ENCODE measurements around the gene EVI5.
A peak's percentile ranks its signal among the peaks of the same experiment; 100 is the strongest.
"Not testable (repeated sequence)": the region's sequence is repeated elsewhere in the genome, so short reads cannot be mapped to it uniquely, and the experiment has no call there.

Gene EVI5

DNA sequence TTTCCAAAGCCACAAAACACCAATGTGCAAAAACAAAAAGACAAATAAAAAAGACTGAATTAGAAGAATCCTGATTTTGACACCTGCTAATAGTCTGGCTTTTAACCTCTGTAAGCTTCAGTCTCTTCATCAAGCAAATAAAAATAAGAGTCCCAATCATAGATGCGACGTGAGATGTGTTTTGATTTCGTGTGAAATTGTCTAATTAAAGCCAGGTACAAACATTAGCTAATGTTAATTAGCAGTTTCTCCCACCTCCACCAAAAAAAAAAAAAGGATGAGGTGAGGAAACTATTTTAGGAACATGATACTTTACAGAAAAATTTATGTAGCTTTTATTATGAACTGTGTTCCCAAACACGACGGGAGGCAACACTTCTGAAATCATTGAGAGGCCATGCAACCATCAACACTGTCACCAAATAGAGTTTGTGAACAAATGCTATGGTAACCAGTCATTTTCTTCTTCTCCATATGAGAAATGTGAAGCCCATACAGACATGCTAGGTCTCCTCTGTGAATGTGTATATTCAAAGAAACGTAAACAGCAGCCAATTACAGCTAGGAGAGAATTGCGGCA lies 6.7 kb upstream of the EVI5 start:
- no peak for DNase-seq

DNA sequence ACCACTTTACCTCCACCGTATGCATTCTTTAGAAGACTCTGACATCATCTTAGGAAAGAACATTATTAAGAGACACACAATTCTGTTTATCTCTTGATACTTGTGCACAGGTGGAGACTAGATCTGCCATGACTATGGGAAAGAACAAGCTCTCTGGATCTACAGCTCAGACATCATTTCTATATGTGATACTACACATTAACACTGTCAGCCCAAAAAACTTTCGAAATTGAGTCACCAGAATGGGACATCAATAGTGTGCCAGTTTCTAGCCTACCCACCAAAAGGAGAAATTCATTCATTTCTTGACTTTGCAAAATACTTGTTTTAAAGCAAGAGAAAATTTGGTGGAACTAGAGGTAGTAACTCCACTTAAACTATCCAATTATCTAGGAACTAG lies 6.0 kb upstream of the EVI5 start:
- DNase-seq: no peak

DNA sequence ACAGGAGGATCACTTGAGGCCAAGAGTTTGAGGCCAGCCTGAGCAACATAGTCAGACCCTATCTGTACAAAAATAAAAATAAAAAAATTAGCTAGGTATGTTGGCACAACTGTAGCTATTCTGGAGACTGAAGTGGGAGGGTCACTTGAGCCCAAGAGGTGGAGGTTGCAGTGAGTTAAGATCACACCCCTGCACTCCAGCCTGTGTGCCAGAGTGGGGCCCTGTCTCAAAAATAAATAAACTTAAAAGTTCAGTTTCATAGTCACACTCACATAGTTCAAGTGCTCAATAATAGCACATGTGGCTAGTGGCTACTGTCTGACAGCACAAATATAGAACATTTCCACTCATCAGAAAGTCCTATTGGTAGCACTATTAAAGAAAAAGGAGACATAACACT lies 5.2 kb upstream of the EVI5 start:
- no peak for DNase-seq

DNA sequence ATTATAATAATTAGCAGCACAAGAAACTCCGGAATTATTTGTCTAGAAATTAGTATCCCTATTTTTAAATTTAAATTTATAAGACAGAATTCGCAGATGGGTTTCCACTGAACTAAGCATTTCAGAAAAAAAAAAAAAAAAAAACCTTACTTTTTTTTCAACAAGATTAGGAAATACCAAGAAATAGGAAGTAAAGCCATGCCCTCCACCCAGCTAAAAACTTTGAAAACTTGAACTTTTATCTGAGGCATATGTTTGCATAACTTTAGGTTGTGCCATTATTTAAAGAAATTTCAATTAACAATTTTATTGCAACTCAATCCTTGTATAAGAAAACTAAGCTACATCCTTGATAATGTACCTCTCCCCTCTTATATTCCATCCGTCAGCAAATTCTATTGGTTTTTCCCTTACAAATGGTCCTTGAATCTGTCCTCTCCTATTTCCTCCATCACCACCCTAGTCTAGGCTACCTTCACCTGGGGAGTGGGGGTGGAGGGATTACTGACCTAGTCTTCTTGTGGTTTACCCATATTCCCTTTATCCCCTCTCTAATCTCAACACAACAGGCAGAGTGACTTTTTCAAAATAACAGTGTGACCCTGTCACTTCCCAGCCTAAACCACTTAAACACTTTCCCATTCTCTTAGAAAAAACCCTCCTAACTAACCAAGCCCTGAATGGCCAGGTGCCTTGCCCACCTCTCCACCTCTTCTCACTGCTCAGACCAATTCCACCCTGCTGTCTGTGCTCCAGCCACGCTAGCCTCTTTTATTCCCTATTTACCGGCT lies 1.4 kb upstream of the EVI5 start:
- no peak for DNase-seq

DNA sequence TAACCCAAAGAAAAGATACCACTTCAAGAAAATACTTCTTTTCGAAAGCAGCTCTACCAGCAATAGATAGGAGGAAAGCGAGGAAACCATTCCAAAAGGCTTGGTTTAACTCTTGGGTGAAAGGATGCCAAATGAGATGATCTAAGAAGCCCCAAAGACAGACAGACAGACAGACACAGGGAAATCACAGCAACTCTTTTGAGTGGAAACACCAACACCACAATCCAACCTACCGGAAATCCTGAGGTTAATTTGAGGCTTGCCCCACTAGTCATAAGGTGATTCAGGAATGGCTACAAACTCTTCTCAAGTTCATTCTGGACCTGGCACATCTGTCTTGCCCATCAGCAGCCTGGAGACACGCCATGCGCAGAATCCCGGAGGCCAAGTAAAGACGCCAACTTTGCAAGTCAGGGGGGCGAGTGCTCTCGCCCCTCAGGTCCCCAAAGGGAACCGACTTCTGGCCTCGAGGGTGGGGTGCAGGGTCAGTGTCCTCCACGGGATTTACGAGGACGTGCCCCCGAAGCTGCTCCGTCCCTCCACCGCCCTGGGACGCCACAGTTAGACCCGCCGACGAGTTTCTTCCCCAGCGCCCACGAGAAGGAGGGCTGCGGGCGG lies 778 bp downstream of the EVI5 start:
- peak; percentile 66 for DNase-seq

DNA sequence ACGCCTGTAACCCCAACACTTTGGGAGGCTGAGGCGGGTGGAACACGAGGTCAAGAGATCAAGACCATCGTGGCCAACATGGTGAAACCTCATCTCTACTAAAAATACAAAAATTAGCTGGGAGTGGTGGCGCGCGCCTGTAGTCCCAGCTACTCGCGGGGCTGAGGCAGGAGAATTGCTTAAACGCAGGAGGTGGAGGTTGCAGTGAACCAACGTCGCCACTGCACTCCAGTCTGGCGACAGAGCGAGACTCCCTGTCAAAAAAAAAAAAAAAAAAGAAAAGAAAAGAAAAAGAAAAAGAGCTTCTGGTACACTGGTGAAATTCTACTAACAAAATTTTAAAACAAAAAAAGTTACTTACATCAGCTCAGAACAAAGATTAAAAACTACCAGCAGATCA lies 1.4 kb downstream of the EVI5 start:
- peak; percentile 37 for DNase-seq

DNA sequence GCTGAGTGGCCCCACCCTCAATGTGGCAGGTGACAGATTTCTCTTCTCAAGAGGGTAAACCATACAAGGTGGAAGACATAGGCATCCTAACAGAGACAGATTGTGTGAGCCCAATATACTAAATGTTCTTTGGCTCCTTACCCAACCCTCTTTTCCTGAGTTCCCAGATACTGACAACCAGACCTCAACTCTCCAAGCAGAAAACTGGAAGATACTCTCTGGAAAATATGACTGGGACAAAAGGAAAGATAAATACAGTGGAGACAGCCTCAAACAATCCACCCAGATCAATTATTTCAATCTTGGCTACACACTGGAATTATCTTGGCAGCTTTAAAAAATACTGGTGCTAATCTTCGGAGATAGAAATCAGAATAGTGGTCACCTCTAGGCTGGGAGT lies 6.5 kb downstream of the EVI5 start:
- no peak for DNase-seq

DNA sequence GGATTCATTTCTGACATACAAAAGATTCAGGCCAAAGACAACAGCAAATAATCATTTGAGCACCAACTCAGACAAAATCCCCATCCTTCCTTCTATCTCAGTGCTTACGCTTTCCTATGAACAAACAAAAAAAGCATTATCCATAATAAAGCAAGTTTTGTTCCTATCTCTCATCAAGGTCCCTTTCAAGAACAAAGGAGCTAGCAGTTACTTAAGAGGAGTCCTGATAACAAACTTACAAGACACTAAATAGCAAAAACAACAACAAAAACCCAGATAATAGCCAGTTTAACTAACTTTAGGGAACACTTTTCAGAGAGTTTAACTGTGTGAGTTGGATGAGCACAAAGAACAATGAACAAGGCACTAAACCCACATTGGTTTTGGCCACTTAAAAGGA lies 10.5 kb downstream of the EVI5 start:
- DNase-seq: no peak

DNA sequence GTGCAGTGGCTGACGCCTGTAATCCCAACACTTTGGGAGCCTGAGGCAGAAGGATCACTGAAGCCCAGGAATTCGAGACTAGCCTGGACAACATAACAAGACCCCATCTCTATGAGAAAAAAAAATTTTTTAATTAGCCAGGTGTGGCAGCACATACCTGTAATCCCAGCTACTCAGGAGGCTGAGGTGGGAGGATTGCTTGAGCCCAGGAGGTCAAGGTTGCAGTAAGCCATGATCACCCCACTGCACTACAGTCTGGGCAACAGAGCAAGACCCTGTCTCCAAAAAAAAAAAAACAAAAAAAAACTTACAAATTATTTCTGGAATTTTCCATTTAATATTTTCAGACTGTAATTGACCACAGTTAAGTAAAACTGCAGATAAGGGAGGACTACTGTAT lies 11.2 kb downstream of the EVI5 start:
- DNase-seq: not testable (repeated sequence)

DNA sequence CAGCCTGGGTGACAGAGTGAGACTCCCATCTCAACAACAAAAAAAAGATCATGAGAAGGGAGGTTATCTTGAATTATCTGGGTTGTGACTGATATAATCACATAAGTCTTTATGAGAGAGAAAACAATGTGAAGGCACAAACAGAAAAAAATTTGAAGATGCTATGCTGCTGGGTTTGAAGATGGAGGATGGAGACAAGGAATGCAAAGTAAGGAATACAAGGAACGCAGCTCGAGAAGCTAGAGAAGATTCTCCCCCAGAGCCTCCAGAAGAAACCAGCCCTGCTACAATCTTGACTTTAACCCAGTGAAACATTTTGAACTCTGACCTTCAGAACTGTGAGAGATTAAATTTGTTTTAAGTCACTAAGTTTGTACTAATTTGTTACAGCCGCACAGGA lies 15.1 kb downstream of the EVI5 start:
- DNase-seq: no peak

DNA sequence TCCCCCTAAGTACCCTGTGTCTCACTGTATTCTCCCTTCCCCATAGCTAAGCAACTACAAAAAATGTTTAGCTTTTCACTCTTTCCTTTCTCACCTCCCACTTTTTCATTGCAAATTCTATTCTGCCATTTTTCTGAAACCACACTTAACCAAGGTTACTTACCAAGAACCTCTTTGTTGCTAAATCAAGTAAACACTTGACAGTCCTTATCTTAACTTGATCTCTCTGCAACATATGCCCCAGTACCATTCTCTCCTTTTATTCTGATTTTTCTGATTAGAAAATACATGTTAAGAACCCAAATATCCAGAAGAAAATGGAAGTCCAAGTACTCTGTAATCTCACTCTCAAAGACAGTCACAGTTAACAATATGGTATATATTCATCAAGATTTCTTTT lies 16.0 kb downstream of the EVI5 start:
- DNase-seq: no peak

DNA sequence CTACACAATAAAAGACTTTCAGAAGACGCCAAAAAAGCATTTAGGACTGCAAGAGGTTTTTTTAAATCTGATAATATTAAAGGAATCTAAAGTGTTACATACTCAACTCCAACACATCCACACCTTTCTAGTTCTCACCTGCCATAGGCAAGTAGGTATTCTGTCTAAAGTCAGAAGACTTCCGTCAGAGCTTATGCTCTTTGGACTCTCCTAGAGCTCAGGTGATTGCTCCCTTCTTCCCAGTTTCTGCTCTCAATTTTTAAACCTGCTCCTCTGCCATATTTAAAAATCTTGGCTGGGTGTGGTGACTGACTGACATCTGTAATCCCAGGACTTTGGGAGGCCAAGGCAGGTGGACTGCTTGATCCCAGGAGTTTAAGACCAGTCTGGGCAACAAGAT lies 16.6 kb downstream of the EVI5 start:
- no peak for DNase-seq

DNA sequence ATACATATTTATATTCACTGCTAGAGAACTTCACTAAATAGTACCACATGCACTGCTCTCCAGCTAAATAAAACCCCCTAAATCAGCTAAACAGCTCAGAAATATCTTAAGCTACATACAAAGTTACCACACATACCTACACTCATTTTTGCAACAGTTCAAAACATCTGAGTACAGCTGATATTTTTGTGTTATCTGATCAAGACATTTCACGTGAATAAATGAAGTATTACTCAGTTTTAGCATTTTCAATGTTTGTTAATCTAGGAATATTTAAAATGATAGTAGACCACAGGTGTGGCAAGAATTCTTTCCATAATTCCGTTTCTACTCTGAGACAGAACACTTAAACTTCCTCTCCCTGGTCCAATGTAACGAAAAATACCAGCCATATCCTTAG lies 20.8 kb downstream of the EVI5 start:
- DNase-seq: no peak

DNA sequence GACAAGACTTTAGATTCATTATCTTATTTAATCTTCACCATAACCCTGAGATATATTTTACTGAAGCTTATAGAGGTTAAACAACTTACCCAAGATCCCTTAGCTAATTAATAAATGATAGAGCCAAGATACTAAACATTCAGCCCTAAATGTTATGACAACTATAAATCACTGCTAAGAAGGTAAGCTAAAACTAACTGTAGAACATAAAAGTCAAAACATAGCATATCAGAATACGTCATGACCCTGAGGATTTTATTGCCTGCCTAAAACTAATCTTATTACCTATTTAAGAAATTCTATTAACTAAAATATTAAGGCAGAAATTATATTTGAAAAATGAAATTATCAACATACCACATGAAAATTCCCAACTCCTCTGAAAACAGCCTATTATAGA lies 22.6 kb downstream of the EVI5 start:
- DNase-seq: no peak

DNA sequence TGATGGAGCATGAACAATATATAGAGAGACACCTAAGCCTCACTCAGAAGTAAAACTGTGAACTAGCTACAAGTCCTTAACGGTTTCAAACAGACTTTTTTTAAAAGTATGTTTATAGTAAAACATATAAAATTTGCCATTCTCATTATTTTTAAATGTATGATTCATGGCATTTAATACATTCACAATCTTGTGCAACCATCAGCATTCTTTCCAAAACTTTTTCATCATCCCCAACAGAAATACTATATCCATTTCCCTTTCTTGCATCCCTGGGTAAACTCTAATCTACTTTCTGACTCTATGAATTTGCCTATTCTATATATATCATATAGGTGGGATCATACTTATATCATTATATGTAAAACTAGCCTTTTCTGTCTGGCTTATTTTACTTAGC lies 25.5 kb downstream of the EVI5 start:
- no peak for DNase-seq

DNA sequence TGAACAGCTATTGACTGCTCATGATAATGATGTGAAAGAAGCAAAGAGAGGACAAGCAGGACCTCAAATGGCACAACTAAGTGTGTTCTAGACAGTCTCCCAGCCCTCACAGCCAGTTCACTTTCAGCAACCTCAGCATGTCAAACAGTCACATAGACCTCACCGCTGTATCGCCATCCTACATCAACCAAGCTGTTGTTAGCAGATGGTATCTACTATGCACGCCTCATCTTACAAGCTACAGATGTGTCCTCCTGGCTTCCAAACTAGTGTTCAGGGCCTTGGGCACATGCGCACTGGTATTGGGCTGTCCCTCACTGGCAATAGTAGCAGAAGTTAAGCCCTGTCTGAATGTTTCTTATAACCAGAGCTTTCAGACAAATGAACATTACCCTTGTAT lies 28.4 kb downstream of the EVI5 start:
- DNase-seq: no peak

DNA sequence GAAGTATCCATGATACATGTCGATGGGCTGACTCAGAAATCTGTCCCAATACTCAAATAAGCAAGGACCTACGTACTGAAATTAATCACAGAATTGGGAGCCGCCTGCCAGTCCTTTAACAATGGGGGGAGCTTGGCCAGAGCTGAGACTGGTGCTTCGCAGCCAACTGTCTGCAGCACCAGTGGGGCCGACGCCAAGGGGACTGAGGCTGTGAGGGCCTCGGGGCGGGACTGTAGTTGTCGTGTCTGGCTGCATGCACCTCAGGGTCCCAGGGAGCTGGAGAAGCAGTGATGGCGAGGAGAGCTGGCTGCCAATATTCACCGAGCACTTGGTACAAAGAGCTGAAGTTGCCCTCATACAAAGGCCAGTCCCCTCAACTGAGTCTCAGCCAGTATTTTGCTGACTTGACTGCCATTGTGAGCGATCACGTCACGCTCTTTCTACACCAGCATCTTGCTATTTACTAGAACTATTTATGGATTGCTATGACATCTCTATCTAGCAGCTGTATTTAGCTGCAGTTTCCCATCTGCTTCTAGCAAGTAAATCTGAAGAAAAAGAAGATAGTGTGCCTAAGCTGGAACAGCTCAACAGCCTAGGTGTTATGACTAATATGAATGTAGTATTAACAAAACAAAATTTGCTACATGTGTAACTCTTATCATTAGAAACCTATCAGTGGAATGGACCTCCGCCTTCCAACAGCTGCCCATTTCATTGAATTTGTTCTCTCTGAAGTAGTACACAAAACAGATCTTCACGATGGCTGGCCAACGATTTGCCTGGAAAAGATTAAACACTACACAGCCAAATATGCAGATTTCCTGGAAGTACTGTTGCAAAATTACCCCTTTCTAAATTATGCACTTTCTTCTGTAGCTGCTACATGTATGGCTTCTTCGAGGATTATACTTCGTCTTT lies 29.1 kb downstream of the EVI5 start:
- no peak for DNase-seq

DNA sequence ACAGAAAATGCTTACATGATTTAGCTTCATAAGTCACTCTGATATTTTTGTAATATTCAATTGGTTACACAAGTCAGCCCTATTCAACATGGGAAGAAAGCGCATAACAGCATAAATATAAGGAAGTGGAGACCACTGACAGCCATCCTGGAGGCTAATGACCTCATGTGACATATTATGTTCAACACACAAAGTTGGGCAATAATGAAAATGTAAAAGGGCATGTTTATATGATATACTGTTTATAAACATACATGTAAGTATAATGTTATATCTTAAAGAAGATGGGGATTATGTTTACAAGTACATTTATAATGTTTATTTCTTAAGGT lies 30.2 kb downstream of the EVI5 start:
- no peak for DNase-seq

DNA sequence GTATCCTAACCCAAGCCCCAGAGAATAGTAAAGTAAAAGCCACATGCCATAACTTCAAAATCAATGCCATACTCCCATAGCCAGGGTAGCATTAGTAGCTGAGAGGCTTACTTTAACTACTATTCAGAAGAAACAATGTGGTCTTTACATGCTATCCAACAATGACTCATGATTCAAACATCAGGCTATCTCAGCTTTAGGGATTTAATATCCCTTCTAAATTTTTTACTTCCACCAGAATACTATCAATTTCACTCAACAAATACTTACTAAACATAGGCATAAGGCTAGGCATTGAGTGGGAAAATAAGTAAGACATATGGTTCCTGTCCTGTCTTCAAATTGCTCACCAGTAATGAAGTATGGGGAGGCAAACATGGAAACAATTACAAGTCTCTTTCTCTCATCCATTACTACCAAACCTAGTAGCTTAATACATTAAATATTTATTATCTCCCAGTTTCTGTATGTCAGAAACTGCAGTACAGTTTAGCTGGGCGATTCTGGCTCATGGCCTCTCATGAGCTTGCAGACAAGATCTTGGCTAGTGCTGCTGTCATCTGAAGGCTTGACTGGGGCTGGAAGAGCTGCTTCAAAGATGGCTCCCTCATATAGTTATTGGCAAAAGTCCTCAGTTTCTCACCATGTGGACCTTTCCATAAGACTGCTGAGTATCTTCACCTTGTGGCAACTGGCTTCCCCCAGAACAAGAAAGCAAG lies 30.7 kb downstream of the EVI5 start:
- no peak for DNase-seq

DNA sequence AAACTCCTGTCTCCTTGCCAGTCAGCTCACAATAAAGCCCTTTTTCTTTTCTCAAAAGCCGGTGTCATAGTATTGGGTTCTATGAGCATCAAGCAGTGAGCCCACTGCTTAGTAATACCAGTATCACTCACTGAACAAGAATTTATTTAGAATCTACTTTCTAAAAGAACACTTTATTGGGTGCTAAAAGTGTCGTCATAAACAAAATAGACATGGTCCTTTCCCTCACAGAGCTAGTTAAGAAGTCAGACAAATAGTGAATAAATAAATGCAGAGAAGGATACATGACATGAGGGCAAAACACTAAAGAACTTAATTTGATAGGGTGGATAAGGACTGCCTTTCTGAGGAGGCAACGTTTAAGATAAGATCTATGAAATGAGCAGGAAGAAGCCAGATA lies 32.2 kb downstream of the EVI5 start:
- no peak for DNase-seq

DNA sequence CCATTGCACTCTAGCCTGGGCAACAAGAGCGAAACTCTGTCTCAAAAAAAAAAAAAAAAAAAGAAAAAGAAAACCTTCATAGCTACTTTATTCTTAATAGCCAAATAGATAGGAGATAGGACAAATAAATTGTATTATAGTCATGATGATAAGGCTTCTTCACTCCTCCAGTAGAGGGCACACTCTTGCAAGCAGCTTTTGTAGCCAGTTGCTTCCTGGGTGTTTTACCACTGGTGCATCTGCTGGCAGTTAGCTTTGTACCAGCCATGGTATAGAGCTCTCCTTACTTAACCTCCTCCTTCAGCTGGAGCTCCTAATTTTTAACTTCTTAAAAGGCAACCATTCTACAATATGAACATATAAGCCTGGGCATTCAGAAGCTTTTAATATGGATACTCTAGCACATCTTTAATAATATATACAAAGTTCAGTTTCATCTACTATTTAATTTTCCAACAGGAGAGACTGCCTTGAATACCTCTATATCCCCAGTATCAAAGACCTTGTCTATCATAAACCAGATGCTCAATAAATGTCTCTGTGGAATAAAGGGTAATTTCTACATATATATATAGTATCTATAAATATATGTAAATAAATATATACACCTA lies 35.8 kb downstream of the EVI5 start:
- DNase-seq: no peak

DNA sequence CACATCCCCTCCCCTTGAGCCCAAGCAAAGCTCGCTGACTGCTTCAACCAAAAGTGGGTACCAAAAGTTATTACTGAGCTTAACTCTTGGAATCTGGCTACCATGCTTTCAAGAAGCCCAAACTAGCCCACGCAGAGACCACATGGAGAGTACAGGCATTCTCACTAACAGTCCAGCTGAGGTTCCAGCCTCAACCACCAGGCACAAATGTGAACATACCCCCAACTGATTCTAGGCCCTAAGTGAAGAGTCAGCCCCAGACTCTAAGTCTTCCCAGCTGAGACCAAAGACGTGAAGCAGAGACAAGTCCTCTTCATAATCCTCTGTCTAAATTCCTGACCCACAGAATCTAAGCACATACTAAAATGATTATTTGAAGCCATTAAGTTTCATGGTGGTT lies 36.8 kb downstream of the EVI5 start:
- no peak for DNase-seq

DNA sequence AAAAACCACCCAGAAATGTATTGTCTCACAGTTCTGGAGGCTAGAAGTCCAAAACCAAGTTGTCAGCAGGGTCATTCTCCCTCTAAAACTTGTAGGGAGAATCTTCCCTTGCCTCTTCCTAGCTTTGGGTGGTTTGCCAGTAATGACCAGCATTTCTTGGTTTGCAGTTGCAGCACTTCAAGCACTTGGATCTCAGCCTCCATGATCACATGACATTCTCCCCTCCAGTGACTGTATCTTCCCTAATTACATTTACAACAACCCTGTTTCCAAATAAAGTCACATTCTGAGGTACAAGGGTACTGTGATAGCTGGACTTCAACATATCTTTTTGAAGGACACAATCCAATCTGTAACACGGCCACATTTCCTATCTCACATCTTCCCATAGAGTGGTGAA lies 37.2 kb downstream of the EVI5 start:
- DNase-seq: no peak

Data from left hindlimb (tissue), 1 donor.